Activated T-helper 1 cell treated with Interleukin-2 at 50 U/mL for 16 hours (primary cell): ENCODE results near the gene LAMTOR5.
"Not testable (repeated sequence)": the region's sequence is repeated elsewhere in the genome, so short reads cannot be mapped to it uniquely, and the experiment has no call there.

Experiments
- DNase-seq: peaks from one replicate; pipeline ENCODE4 v3.0.0-alpha.2; 2020; ENCODE audit warnings: low read depth

Gene LAMTOR5

GRCh38 chr1:110407260-110408210 lies at the start of gene LAMTOR5:
Gene LAMTOR5 (minus strand): TSS chr1:110407694. CDS start chr1:110407620, 74 bp downstream.
- peak; percentile 81 for DNase-seq

- DNase-seq, result no peak
Observed at GRCh38 chr1:110457206-110457605, 49.7 kb upstream of the LAMTOR5 start.

- DNase-seq, result no peak
Observed at GRCh38 chr1:110455151-110455550, 47.7 kb upstream of the LAMTOR5 start.

- no peak for DNase-seq
Observed at GRCh38 chr1:110454328-110454727, 46.8 kb upstream of the LAMTOR5 start.

- no peak for DNase-seq
Observed at GRCh38 chr1:110453829-110454228, 46.3 kb upstream of the LAMTOR5 start.

GRCh38 chr1:110452330-110452729 lies 44.8 kb upstream of the LAMTOR5 start:
- DNase-seq, result no peak

- DNase-seq, result no peak
Observed at GRCh38 chr1:110450929-110451328, 43.4 kb upstream of the LAMTOR5 start, which contains the start of gene PROK1. Gene PROK1 (plus strand): TSS chr1:110451149. CDS start chr1:110451217, 68 bp downstream.

GRCh38 chr1:110449661-110450651 lies 42.5 kb upstream of the LAMTOR5 start:
- DNase-seq, result no peak

- DNase-seq, result no peak
Observed at GRCh38 chr1:110444561-110444960, 37.1 kb upstream of the LAMTOR5 start.

- DNase-seq, result no peak
Observed at GRCh38 chr1:110443451-110443850, 36.0 kb upstream of the LAMTOR5 start.

- DNase-seq, result no peak
Observed at GRCh38 chr1:110441888-110442287, 34.4 kb upstream of the LAMTOR5 start.

GRCh38 chr1:110440877-110441276 lies 33.4 kb upstream of the LAMTOR5 start:
- no peak for DNase-seq

- DNase-seq, result not testable (repeated sequence)
Observed at GRCh38 chr1:110439873-110440272, 32.4 kb upstream of the LAMTOR5 start.

- DNase-seq, result no peak
Observed at GRCh38 chr1:110438893-110439292, 31.4 kb upstream of the LAMTOR5 start.

GRCh38 chr1:110437645-110438299 lies 30.3 kb upstream of the LAMTOR5 start:
- DNase-seq, result not testable (repeated sequence)

GRCh38 chr1:110436635-110437034 lies 29.1 kb upstream of the LAMTOR5 start:
- DNase-seq, result no peak

- no peak for DNase-seq
Observed at GRCh38 chr1:110434946-110435345, 27.5 kb upstream of the LAMTOR5 start.

- no peak for DNase-seq
Observed at GRCh38 chr1:110433803-110434202, 26.3 kb upstream of the LAMTOR5 start.

- no peak for DNase-seq
Observed at GRCh38 chr1:110433213-110433612, 25.7 kb upstream of the LAMTOR5 start.

GRCh38 chr1:110430901-110431300 lies 23.4 kb upstream of the LAMTOR5 start:
- DNase-seq, result no peak

- DNase-seq, result no peak
Observed at GRCh38 chr1:110430366-110430765, 22.9 kb upstream of the LAMTOR5 start.

- DNase-seq, result no peak
Observed at GRCh38 chr1:110428946-110429345, 21.5 kb upstream of the LAMTOR5 start.
